GM19452 (cell line): Measurements from ENCODE around the gene ZBED4.
A peak's percentile ranks its signal among the peaks of the same experiment; 100 is the strongest.
"Not testable (repeated sequence)": the region's sequence is repeated elsewhere in the genome, so short reads cannot be mapped to it uniquely, and the experiment has no call there.

Experiments
- ATAC-seq: cut with Tn5 transposase; IDR thresholded peaks from one replicate; pipeline ENCODE4 v1.9.1; 2021; ENCODE audit not compliant: unreplicated experiment

ZBED4 gene, protein sequence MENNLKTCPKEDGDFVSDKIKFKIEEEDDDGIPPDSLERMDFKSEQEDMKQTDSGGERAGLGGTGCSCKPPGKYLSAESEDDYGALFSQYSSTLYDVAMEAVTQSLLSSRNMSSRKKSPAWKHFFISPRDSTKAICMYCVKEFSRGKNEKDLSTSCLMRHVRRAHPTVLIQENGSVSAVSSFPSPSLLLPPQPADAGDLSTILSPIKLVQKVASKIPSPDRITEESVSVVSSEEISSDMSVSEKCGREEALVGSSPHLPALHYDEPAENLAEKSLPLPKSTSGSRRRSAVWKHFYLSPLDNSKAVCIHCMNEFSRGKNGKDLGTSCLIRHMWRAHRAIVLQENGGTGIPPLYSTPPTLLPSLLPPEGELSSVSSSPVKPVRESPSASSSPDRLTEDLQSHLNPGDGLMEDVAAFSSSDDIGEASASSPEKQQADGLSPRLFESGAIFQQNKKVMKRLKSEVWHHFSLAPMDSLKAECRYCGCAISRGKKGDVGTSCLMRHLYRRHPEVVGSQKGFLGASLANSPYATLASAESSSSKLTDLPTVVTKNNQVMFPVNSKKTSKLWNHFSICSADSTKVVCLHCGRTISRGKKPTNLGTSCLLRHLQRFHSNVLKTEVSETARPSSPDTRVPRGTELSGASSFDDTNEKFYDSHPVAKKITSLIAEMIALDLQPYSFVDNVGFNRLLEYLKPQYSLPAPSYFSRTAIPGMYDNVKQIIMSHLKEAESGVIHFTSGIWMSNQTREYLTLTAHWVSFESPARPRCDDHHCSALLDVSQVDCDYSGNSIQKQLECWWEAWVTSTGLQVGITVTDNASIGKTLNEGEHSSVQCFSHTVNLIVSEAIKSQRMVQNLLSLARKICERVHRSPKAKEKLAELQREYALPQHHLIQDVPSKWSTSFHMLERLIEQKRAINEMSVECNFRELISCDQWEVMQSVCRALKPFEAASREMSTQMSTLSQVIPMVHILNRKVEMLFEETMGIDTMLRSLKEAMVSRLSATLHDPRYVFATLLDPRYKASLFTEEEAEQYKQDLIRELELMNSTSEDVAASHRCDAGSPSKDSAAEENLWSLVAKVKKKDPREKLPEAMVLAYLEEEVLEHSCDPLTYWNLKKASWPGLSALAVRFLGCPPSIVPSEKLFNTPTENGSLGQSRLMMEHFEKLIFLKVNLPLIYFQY

DNA sequence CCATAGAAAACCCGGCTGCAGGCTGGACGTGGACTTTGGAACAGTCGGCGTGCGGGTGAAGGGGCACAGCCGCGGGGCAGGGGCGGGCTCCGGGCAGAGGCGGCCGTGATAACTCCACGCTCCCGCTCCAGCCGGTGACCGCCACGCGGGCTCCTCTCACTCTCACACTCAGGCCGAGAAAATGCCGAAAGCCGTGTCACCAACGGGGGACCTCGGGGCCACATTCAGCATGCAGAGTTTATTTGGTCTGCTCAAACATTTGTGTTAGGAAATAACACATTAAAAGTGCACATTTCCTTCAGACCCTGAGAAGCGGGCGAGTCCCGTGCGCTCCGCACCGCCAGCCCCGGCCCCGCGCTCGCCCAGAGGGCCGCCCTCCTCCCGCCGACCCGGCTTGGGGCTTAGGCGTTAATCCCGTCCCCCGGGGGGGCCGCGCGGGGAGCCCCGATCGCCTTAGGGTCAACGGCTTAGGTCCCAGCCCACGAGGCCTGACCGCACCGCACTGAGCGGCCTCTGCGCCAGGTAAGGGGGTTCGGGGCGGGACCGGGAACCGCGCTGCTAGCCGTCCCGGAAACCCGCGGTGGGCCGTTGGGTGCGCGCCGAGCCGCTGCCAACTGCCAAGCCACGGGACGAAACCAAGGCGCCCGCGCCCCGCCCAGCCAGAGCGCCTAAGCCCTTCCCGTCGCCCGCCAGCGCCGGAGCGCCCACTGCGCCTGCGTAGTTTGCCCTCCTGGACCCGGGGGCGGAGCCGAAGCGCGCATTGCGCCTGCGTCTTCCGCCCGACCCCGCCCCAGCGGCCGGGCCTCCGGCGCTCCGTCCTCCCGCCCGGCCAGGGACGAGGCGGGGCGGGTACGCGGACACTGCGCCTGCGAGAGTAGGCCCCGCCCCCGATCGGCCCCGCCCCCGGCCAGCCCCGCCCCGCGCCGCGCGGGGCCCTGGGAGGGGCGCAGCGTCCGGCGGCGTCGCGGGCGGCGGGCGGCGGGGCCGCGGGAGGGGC is at the start of gene ZBED4:
Gene ZBED4, plus strand, starts transcription at position 947 of the 997 bp plus-strand sequence. CDS start 29,819 bp downstream, outside the sequence.
- peak; percentile 75 for ATAC-seq

DNA sequence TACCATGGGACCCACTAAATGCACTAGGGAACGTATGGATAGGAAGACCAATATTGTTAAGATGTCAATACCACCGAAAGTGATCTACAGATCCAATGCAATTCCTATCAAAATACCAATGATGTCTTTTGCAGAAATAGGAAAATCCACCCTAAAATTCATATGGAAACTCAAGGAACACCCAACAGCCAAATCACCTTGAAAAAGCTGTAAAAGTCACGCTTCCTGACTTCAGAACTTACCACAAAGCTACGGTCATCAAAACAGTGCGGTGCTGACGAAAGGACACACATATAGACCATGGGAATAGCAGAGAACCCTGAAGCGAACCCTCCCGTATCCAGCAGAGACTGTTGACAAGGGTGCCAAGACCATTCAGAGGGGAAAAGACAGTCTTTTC is 46.5 kb upstream of the ZBED4 start:
- no peak for ATAC-seq

DNA sequence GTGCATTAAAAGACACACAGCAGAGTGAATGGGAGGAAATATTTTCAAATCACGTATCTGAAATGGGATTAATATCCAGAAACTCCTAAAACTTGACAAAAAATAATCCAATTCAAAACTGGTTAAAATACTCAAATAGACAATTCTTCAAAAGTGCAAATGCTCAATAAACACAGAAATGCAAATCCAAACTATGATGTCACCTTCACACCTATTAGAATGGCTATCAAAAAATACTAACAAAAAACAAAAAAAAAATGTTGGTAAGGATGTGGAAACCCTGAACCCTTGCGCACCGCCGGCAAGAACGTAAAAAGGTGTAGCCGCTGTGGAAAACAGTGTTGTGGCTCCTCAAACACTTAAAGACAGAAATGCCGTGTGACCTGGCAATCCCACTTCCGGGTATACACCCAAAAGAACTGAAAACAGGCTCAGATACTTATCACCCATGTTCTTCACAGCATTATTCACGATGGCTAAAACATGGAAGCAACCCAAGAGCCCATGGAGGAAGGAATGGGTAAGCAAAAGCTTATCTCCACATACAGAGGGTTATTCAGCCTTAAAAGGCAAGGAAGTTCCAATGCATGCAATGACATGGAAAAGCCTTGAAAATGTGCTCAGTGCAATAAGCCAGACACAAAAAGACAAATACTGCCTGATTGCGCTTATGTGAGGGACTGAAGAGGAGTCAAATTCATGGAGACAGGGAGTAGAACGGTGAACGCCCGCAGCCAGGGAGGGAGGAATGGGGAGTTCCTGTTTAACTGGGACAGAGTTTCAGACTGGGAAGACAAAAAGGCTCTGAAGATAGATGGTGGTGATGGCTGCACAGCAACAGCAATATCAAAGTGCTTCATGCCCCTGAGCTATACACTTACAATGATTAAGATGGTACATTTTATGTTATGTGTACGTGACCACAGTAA is 45.6 kb upstream of the ZBED4 start:
- ATAC-seq, result no peak

DNA sequence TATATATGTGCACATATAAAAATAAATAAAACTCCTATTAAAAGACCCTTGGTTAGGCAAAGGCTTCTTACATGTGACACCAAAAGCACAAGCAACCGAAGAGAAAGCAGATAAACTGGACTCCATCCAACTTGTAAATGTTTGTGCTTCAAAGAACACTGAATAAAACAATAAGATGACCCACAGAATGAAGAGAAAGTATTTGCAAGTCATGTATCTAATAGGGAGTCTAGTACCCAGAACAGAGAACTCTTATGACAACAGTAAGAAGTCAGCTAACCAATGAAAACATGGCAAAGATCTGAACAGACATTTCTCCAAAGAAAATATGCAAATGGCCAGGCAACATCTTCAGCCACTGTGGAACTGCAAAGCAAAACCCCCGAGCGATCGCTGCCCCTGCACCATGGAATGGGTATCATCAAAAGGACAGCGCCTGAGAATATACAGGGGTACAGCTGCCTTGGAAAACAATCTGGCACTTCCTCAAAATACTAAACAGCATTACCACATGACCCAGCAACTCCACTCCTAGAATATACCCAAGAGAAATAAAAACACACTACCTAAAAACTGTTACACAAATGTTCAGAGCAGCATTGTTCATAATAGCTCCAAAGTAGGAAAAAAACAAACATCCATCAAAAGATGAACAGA is 43.2 kb upstream of the ZBED4 start:
- no peak for ATAC-seq

DNA sequence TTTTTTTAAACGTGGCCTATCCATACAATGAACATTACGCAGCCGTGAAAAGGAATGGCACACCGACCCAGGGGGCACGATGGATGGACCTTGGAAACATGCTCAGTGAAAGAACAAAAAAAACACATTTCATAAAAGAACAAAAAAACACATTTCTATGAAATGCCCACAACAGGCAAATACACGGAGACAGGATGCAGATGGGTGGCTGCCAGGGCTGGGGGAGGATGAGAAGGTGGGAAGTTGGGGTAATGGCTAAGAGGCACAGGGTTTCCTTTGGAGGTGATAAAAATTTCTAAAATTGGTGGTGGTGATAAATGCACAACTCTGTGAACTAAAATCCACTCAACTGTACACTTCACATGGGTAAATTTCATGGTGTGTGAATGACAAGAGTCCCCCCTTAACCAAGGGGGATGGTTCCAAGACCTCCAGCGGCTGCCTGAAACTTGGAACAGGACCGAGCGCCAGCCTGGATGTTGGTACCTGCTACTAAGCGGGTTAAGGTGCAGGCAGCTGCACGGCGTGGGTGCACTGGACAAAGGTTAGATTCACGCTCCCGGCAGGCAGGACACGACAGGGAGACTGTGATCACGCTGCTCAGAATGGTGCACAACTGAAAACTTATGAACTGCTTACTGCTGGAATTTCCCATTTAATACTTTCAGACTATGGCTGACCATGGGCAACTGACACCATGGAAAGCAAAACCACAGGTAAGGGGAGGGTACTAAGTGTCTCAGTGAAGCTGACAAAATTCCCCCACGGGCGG is 42.4 kb upstream of the ZBED4 start:
- no peak for ATAC-seq

DNA sequence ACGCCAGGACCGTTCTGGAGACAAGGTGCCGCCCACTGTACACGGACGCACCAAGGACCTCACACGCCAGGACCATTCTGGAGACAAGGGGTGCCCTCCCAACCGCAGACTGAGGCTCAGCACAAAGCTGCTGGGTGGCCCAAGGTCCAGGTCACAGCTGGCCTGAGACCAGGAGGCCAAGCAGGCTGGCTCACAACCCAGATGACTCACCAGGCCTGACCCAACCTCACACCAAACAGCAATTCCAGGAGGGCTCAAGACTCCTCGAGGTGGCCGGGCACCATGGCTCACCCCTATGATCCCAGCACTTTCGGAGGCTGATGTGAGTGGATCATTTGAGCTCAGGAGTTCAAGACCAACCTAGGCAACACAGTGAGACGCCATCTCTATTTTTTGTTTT is 40.8 kb upstream of the ZBED4 start:
- no peak for ATAC-seq

DNA sequence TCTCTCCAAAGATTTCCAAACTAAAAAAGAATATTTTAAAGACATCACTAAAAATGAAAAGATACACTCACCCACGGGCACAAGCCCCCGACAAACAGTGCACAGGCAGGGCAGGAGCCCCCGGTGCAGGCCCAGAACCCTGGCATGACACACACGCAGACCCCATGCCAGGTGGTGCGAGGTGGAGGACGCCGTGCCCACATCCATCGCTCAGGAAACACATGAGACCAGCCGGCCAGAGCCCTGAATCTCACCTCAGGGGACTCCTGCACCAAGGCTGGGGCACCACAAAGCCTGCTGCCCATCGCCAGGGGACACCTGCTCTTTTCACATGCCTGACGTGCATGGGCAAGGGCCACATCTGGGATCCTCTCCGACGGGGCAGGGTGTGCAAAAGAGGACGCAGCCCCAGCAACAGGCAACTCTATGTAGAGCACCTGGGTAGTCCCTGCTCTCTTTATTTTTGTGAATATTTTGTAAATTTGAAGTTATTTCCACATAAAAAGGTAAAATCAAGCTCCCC is 39.4 kb upstream of the ZBED4 start:
- no peak for ATAC-seq

DNA sequence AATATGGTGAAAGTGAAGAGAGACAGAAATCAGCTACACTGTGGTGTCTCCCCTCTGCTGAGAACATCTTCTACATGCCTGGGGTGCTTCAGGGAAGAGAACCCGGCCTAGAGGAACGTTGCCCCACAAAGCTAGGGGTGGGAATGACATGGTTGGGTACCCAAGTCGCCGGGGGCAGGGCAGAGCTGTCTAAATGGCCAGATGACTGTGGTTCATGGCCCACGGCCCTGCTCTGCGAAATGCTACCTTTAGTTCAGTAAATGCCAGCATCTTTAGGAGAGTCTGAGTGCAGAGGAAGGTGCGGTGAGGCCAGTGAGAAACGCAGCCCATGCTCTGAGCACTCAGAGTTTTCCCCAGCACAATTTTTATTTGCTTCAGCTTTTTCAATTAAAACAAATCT is 38.8 kb upstream of the ZBED4 start:
- no peak for ATAC-seq

DNA sequence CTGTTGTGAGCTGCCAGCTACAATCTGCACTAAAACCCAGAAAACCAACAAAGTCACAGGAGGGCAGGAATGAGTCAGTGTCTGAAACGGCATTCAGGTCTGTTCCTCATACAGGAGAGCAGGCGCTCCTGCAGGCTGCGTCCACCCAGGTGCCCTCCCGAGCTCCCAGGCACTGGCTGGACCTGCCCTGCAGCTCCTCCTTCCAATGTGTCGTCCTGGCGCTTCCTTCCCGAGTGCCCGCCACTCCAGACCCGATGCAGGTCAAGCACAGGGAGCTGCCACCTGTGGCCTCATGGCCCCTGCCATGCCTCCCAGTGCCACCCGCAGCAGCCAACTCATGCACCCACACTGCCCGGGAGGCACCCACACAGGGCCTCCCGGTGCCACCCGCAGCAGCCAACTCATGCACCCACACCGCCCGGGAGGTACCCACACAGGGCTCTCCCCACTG is 38.0 kb upstream of the ZBED4 start:
- no peak for ATAC-seq

DNA sequence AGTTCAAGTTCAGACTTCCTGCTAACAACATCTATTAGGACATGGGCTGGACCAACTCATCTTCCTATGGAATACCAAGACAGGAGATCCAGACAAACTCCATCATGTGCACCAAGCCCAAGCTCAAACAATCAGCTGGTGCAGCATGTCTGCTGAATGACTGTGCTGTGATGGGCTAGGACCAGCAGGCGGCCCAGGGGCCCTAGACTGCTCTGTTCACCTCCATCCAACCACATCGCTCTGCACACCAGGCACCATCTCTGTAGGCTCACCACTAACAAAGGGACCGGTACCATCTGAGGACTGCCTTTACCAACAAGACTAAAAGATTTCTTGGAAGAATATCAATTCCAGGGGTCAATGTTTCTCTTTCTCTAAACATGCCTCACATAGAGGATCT is 36.3 kb upstream of the ZBED4 start:
- ATAC-seq, result no peak

DNA sequence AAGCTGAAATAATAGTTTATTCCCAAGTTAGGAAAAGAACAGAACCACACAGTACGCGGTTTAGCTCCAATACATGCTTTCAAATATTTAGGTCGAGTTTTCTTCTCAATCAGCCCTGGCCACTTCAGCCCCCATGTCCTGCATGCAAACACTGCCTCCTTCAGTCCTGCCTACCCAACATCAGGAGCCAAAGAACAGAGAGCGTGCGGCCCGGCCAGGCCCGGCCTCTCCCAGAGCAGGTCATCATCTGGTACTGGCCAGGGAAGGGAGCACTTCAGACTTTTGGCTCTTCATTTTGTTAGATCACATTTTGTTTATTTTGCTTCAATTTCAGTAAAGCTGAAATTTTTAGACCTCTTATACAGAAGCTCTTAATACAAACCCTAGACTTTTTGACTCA is 32.7 kb upstream of the ZBED4 start:
- ATAC-seq, result no peak

DNA sequence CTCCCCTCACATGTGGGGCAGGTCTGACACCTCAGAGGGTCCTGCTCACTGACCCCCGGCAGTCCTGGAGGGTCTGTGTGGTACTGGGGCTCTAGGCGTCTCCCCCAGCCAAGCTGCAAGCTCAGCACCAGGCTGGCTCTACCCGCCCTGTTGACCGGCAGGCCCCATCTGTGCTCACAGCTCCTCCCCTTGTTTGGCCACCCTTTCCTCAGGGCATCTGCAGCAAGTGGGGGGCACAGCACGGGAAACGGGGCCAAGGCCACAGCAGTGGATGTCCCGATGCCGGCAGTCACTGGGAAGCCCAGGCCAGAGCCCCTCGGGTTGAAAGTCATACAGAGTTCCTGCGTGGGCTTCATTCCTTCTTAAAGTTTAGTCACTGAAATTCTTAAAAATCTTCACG is 31.9 kb upstream of the ZBED4 start:
- not testable (repeated sequence) for ATAC-seq

DNA sequence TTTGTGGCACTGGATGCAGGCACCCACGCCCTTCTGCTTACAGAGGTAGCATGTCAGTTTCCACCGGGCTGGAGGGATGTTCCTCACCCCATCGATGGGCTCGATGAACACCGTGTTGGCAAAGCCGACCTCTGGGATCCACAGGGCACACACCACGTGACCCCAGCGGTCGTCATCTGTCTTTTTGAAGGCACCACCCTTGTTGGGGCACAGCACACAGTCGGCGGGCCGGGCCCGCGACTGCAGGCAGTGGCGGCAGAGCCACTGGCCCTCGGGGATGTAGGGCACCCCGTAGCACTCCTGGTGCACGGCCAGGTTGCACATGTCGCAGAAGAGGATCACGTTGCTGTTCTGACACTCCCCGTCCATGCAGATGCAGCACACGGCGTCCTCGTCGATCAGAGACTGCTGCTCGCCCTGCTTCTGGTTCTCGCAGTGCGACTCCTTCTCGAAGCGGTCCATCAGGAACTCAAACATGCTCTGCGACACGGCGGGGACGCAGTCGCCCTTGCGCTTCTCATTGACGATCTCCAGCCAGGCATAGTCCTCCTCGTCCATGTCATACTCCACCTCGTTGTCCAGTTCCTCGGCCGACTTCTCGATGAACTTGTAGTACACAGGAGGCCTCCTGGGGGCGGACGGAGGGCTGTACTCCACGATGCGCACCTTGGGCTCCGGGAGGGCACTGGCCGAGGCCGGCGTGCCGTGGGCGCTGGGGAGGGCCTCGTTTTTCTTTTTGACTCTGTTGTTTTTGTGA is 30.2 kb upstream of the ZBED4 start:
- ATAC-seq, result no peak

DNA sequence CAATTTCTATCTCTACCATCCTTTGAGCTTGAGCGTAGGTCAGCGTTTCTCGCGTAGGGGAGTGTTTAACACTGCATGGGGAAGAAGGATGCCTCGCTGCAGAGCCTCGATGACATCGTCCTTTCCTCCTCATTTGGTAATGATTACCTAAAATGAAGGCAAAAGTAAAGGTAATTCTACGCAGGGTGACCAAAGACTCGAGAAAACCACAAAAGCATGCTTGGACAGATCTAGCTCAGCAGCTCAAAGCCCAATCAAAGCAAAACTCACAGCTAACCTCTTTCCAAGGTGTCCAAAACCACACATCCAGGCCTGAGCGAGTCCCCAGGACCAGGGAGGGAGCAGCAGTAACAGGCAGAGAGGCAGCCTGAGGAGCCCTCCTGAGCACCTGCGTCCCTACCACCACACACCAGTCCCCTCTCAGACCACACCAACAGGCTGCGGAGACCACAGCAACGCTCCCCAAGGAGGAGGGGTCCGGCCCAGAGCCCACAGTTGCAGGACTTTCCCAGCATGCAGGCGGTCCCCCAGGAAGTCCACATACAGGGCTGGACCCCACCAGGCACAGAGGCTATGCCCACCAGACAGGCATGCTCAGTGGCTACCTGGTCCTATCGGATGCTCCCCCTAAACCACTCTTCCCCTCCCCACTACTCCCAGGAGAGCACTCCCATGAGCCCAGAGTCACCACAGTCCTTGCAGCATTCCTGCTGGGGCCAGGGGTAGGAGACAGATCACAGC is 29.3 kb upstream of the ZBED4 start:
- no peak for ATAC-seq

DNA sequence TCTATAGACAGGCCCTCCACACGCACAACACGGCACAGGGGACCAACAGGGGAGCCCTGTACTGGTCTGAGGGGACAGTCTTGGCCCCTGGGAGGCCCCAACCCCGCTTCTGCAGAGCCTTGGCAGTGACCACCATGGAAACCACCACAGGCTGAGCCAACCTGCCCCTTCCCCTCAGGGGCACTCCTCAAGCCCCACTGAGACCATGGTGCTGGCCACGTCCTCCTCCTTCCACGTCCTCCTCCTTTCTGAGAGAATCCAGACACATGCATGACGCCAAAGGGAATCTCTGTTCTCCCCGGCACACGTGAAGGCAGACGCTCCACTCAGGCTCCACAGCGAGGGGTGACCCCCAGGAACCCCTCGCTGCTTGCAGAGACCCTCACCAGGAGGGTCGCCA is 28.7 kb upstream of the ZBED4 start:
- no peak for ATAC-seq

DNA sequence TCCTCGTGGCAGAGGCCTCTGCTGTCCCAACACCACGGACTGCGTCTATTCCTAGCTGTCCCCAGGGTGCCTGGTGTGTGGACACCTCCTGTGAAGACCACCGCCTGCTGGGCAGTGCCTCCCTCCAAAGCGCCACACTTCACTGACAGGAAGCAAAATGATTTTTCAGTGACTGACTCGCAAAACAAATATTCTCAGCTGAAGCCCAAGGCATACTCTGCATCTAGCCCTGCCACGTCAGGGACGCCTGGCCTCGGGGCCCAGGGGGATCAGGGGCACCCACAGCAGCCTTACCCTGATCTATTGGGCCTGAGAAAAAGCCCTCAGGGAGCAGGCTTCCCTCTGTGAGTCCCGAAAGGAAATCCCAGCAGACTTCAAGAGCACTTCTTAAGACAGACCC is 28.2 kb upstream of the ZBED4 start:
- ATAC-seq, result no peak
